HepG2 (cell line): Measurements from ENCODE around the gene NDUFA8. TPM values are rescaled to one million over a fixed set of nuclear protein-coding genes. Genes with fewer than 3 reads are reported as not detected.

Experiments
- ATAC-seq: fragments of 200-7000 bp; cut with Tn5 transposase; 3 replicates; pipeline ENCODE4 v1.9.1; 2020; ENCODE audit warnings: mild to moderate bottlenecking, moderate library complexity
- BruUV-seq: library from RNA; stranded (reverse); fragments of 400-500 nt; replicated peaks from 2 replicates; lab custom pipeline; 2021; lab: Mats Ljungman, UMichigan
- CTCF ChIA-PET: fragments of 300-600 bp; formaldehyde crosslinking; extraction: SDS; loops from one replicate; lab custom pipeline; 2021; ENCODE audit warnings: low total read pairs, inconsistent platforms, low intra/inter-chr PET ratio; lab: Yijun Ruan, JAX
- POLR2A ChIA-PET: fragments of 350-600 bp; sonication (Branson Sonifier 250); formaldehyde crosslinking; loops from one replicate; lab custom pipeline; 2020; ENCODE audit warnings: antibody characterized with exemption, inconsistent platforms; lab: Yijun Ruan, JAX
- DNase-seq: peaks from one replicate; pipeline ENCODE4 v3.0.0-alpha.2; 2015; ENCODE audit warnings: low spot score
- FAIRE-seq: peaks from 3 replicates; lab custom pipeline; 2011; peaks lifted over from hg19 to GRCh38; lab: Jason Lieb, UNC
- H2AFZ ChIP-seq: one replicate; pipeline ENCODE4 v1.6.1; 2011; ENCODE audit warnings: low read length, inconsistent platforms
- H3K27ac ChIP-seq: fragments of 300-600 bp; 3 replicates; pipeline ENCODE4 v1.8.0; 2011; ENCODE audit warnings: mixed run types, mild to moderate bottlenecking, mixed read lengths, low read length, inconsistent platforms; ENCODE audit not compliant: insufficient read depth; ENCODE audit errors: extremely low read length
- H3K27me3 ChIP-seq, 2 experiments: fragments of 200-600 bp in 1 of 2; 2 replicates in 1 of 2; 3 replicates in 1 of 2; pipeline versions ENCODE4 v1.6.0 to v1.8.0; 2011; ENCODE audit warnings: low read length in 2 of 2, mild to moderate bottlenecking in 2 of 2, moderate library complexity in 2 of 2, inconsistent platforms in 1 of 2; ENCODE audit not compliant: insufficient read depth in 2 of 2, control insufficient read depth in 1 of 2
- H3K36me3 ChIP-seq, 2 experiments: fragments of 200-600 bp in 1 of 2; replicated peaks in 1 of 2; 2 replicates in 1 of 2; 3 replicates in 1 of 2; pipeline versions ENCODE4 v1.5.1 to v1.8.0; 2011; ENCODE audit warnings: low read length in 2 of 2, inconsistent platforms in 1 of 2; ENCODE audit not compliant: insufficient read depth in 2 of 2, control insufficient read depth in 1 of 2
- H3K4me1 ChIP-seq: 2 replicates; pipeline ENCODE4 v1.5.1; 2012; ENCODE audit warnings: low read length, inconsistent platforms; ENCODE audit not compliant: insufficient read depth
- H3K4me2 ChIP-seq: 2 replicates; pipeline ENCODE4 v1.6.0; 2011; ENCODE audit warnings: low read depth, low read length, inconsistent platforms
- H3K4me3 ChIP-seq, 3 experiments: fragments of 200-600 bp in 1 of 3; sonication (generic), shearing (Covaris generic) in 1 of 3; replicated peaks in 1 of 3; 2 replicates each; pipeline ENCODE4 v1.5.1; 2011 to 2016; ENCODE audit warnings: low read length in 3 of 3, inconsistent platforms in 2 of 3, low read depth in 2 of 3, mild to moderate bottlenecking in 2 of 3, control low read depth in 1 of 3, mixed read lengths in 1 of 3; ENCODE audit not compliant: insufficient read depth in 1 of 3
- H3K79me2 ChIP-seq: one replicate; pipeline ENCODE4 v1.6.1; 2011; ENCODE audit warnings: low read length, inconsistent platforms; ENCODE audit not compliant: insufficient read depth
- H3K9ac ChIP-seq: 2 replicates; pipeline ENCODE4 v1.6.0; 2011; ENCODE audit warnings: mild to moderate bottlenecking, low read depth, low read length, inconsistent platforms; ENCODE audit not compliant: insufficient read depth
- H3K9me3 ChIP-seq: 2 replicates; pipeline ENCODE4 v1.5.1; 2012; ENCODE audit warnings: mild to moderate bottlenecking, low read length
- H4K20me1 ChIP-seq: 2 replicates; pipeline ENCODE4 v1.6.0; 2011; ENCODE audit warnings: inconsistent platforms, mild to moderate bottlenecking, low read length, moderate library complexity; ENCODE audit not compliant: insufficient read depth
- DNMT1 ChIP-seq: sonication (generic); formaldehyde crosslinking; IDR thresholded peaks from 2 replicates; pipeline ENCODE4 v1.5.1; 2020; ENCODE audit warnings: mild to moderate bottlenecking, missing genetic modification reagents
- PLRG1 ChIP-seq: fragments of 450-650 bp; conservative IDR thresholded peaks from 2 replicates; pipeline ENCODE4 v1.6.1; 2016
- RXRA ChIP-seq: sonication (generic); formaldehyde crosslinking; IDR thresholded peaks from 2 replicates; pipeline ENCODE4 v1.5.1; 2020; ENCODE audit warnings: missing genetic modification reagents
- SIX4 ChIP-seq: sonication (generic); formaldehyde crosslinking; IDR thresholded peaks from 2 replicates; pipeline ENCODE4 v1.4.0; 2020; ENCODE audit warnings: missing genetic modification reagents
- TEAD3 ChIP-seq: optimal IDR thresholded peaks from 2 replicates; pipeline ENCODE3; 2016; ENCODE audit warnings: borderline replicate concordance
- TSC22D2 ChIP-seq: sonication (generic); formaldehyde crosslinking; IDR thresholded peaks from 2 replicates; pipeline ENCODE4 v1.5.1; 2020; ENCODE audit warnings: missing genetic modification reagents, mild to moderate bottlenecking, borderline replicate concordance
- ZNF501 ChIP-seq: sonication (generic); formaldehyde crosslinking; IDR thresholded peaks from 2 replicates; pipeline ENCODE4 v1.5.1; 2020; ENCODE audit warnings: mild to moderate bottlenecking, moderate library complexity, missing genetic modification reagents
- ZNF839 ChIP-seq: sonication (generic); formaldehyde crosslinking; IDR thresholded peaks from 2 replicates; pipeline ENCODE4 v1.4.0; 2020; ENCODE audit warnings: missing genetic modification reagents, mild to moderate bottlenecking, borderline replicate concordance
- WGBS: methylation state at CpG from one replicate; pipeline ENCODE4 v1.1.6; 2017; ENCODE audit warnings: low lambda C conversion rate; 5-methylcytosine and 5-hydroxymethylcytosine counted together
- in situ Hi-C: cut with HindIII; loops from 2 replicates; pipeline ENCODE4 v1.10.0; 2017; ENCODE audit warnings: low pct_unique_long_range_greater_than_20kb; ENCODE audit not compliant: extremely low pct_ligation_motif_present
- intact Hi-C: fragments of 100-400 bp; cut with micrococcal nuclease; formaldehyde crosslinking; loops from one replicate; pipeline ENCODE4 v1.10.0; 2022; ENCODE audit not compliant: unreplicated experiment
- polyA plus RNA-seq, 8 experiments: library from polyadenylated mRNA; depleted of rRNA in 3 of 8; stranded (reverse) in 7 of 8; unstranded in 1 of 8; fragments of >200 nt; fragmentation: Illumina TruSeq in 4 of 8; extraction: Trizol in 4 of 8; gene quantifications; 2 replicates each; pipeline versions ENCODE4 v1.2.1 to v1.2.3, GENCODE V29; 2011 to 2016; ENCODE audit warnings: low read depth in 4 of 8, missing spikeins in 1 of 8, mixed read lengths in 1 of 8; ENCODE audit not compliant: insufficient read depth in 1 of 8
- total RNA-seq, 5 experiments: library from RNA; depleted of rRNA; stranded (reverse); fragments of >200 nt; fragmentation: Illumina TruSeq; extraction: Trizol; gene quantifications; 2 replicates each; pipeline ENCODE4 v1.2.3, GENCODE V29; 2016; ENCODE audit warnings: low read depth in 1 of 5
- TF ChIP-seq, protein P1 (sequence below): fragments of 450-650 bp; IDR thresholded peaks from 2 replicates; pipeline ENCODE4 v1.6.1; 2017; ENCODE audit warnings: mild to moderate bottlenecking
- TF ChIP-seq, protein P2 (sequence below), 2 experiments: sonication (generic) in 1 of 2; formaldehyde crosslinking in 1 of 2; IDR thresholded peaks; 2 replicates each; pipeline versions ENCODE4 v1.4.0 to v1.6.1; 2018 to 2020; ENCODE audit warnings: missing genetic modification reagents in 2 of 2, borderline replicate concordance in 1 of 2, low read depth in 1 of 2, mild to moderate bottlenecking in 1 of 2, missing biosample characterization in 1 of 2
- TF ChIP-seq, protein P3 (sequence below): sonication (generic); formaldehyde crosslinking; IDR thresholded peaks from 2 replicates; pipeline ENCODE4 v1.5.0; 2020; ENCODE audit warnings: mild to moderate bottlenecking, missing genetic modification reagents
- TF ChIP-seq, protein P4 (sequence below): IDR thresholded peaks from 2 replicates; pipeline ENCODE4 v1.4.0; 2020; ENCODE audit warnings: mild to moderate bottlenecking, missing genetic modification reagents

The NDUFA8 gene
- total and polyA plus RNA-seq, 2 of the 13 experiments (the other 11 are each of a cell fraction or from before 2014, with no cell fraction given): 68.6 to 71.7 TPM

DNA sequence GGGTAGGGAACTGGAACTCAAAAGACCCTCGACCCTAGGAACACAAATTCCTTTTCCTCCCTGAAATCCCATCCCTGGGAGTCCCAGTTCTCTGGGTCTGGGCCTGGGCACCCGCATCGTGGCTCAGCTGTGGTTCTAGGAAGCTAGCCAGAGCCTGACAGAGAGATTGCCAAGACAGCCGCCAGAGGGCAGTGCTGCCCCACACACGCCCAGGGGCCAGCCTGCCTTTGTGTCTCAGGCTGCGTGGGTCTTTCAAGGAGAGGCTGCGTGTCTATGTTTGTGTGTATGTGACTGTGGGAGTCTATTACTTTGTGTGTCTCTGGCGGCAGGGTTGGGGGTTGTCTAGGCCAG, 34.4 kb downstream of the NDUFA8 start:
- Histone ChIP-seq H3K36me3 (no peaks in the 10 kb centered on the region), H3K27me3 (peaks cover 0 to 5% of the 10 kb centered on the region in 2 experiments; a peak in 1 of 5 replicates), H3K4me2 (peak overlapping the region; percentile 72), H3K9ac (no peak overlapping the region), H3K27ac (no peak overlapping the region), H2AFZ (no peak overlapping the region), H3K79me2 (no peaks in the 10 kb centered on the region), H3K9me3 (no peaks in the 10 kb centered on the region), H3K4me1 (peaks cover 17% of the 10 kb centered on the region), H3K4me3 (peak overlapping the region in 2 of 3 experiments; percentile 21 to 64; a peak in 2 of 6 replicates), H4K20me1 (no peaks in the 10 kb centered on the region)
- in situ Hi-C loops: loop anchor here (10.0 kb wide), 1 partner anchor 330 kb away; no protein-coding TSS in a partner anchor
- CTCF ChIA-PET: interaction anchor here (0.8 to 6.0 kb wide), 12 partner anchors 10 to 685 kb away, joined by 3 to 95 read pairs (median 5); partner anchors contain the start of genes MRRF and RBM18
- POLR2A ChIA-PET: interaction anchor here (1.0 to 1.6 kb wide), 2 partner anchors 27 to 140 kb away, joined by 3 to 5 read pairs; partner anchors contain the start of genes MRRF and RBM18
- intact Hi-C loops: loop anchor here (1.0 to 2.0 kb wide), 4 partner anchors 14 to 328 kb away; no protein-coding TSS in a partner anchor
- FAIRE-seq (peak; percentile 61), DNase-seq (peak; percentile 53), ATAC-seq (peak; percentile 84)
- BruUV-seq: no TSS peak
- 10% methylated on average over 1 of the region's 8 CpGs for WGBS
- TF ChIP-seq, protein P1, sequence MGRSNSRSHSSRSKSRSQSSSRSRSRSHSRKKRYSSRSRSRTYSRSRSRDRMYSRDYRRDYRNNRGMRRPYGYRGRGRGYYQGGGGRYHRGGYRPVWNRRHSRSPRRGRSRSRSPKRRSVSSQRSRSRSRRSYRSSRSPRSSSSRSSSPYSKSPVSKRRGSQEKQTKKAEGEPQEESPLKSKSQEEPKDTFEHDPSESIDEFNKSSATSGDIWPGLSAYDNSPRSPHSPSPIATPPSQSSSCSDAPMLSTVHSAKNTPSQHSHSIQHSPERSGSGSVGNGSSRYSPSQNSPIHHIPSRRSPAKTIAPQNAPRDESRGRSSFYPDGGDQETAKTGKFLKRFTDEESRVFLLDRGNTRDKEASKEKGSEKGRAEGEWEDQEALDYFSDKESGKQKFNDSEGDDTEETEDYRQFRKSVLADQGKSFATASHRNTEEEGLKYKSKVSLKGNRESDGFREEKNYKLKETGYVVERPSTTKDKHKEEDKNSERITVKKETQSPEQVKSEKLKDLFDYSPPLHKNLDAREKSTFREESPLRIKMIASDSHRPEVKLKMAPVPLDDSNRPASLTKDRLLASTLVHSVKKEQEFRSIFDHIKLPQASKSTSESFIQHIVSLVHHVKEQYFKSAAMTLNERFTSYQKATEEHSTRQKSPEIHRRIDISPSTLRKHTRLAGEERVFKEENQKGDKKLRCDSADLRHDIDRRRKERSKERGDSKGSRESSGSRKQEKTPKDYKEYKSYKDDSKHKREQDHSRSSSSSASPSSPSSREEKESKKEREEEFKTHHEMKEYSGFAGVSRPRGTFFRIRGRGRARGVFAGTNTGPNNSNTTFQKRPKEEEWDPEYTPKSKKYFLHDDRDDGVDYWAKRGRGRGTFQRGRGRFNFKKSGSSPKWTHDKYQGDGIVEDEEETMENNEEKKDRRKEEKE: no peak
- no peak for TF ChIP-seq ZNF839 (CRISPR knock-in tag)
- TF ChIP-seq, protein P2, sequence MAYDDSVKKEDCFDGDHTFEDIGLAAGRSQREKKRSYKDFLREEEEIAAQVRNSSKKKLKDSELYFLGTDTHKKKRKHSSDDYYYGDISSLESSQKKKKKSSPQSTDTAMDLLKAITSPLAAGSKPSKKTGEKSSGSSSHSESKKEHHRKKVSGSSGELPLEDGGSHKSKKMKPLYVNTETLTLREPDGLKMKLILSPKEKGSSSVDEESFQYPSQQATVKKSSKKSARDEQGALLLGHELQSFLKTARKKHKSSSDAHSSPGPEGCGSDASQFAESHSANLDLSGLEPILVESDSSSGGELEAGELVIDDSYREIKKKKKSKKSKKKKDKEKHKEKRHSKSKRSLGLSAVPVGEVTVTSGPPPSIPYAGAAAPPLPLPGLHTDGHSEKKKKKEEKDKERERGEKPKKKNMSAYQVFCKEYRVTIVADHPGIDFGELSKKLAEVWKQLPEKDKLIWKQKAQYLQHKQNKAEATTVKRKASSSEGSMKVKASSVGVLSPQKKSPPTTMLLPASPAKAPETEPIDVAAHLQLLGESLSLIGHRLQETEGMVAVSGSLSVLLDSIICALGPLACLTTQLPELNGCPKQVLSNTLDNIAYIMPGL (CRISPR knock-in tag; IDR thresholded peaks at IDR 0.05; ENCODE audit: borderline replicate concordance in 1 of 2, low read depth in 1 of 2): 0 out of 4 replicates have a peak, but pooled peaks of 1 of the 2 experiments have one; percentile 31
- 0 out of 2 replicates have a peak, but pooled peaks have one; percentile 22 for TF ChIP-seq DNMT1 (CRISPR knock-in tag)
- no peak for TF ChIP-seq PLRG1
- TF ChIP-seq, protein P3, sequence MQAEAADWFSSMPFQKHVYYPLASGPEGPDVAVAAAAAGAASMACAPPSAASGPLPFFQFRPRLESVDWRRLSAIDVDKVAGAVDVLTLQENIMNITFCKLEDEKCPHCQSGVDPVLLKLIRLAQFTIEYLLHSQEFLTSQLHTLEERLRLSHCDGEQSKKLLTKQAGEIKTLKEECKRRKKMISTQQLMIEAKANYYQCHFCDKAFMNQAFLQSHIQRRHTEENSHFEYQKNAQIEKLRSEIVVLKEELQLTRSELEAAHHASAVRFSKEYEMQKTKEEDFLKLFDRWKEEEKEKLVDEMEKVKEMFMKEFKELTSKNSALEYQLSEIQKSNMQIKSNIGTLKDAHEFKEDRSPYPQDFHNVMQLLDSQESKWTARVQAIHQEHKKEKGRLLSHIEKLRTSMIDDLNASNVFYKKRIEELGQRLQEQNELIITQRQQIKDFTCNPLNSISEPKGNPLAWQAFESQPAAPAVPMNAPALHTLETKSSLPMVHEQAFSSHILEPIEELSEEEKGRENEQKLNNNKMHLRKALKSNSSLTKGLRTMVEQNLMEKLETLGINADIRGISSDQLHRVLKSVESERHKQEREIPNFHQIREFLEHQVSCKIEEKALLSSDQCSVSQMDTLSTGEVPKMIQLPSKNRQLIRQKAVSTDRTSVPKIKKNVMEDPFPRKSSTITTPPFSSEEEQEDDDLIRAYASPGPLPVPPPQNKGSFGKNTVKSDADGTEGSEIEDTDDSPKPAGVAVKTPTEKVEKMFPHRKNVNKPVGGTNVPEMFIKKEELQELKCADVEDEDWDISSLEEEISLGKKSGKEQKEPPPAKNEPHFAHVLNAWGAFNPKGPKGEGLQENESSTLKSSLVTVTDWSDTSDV (CRISPR knock-in tag): no peak
- TF ChIP-seq SIX4 (CRISPR knock-in tag): no peak
- TF ChIP-seq, protein P4, sequence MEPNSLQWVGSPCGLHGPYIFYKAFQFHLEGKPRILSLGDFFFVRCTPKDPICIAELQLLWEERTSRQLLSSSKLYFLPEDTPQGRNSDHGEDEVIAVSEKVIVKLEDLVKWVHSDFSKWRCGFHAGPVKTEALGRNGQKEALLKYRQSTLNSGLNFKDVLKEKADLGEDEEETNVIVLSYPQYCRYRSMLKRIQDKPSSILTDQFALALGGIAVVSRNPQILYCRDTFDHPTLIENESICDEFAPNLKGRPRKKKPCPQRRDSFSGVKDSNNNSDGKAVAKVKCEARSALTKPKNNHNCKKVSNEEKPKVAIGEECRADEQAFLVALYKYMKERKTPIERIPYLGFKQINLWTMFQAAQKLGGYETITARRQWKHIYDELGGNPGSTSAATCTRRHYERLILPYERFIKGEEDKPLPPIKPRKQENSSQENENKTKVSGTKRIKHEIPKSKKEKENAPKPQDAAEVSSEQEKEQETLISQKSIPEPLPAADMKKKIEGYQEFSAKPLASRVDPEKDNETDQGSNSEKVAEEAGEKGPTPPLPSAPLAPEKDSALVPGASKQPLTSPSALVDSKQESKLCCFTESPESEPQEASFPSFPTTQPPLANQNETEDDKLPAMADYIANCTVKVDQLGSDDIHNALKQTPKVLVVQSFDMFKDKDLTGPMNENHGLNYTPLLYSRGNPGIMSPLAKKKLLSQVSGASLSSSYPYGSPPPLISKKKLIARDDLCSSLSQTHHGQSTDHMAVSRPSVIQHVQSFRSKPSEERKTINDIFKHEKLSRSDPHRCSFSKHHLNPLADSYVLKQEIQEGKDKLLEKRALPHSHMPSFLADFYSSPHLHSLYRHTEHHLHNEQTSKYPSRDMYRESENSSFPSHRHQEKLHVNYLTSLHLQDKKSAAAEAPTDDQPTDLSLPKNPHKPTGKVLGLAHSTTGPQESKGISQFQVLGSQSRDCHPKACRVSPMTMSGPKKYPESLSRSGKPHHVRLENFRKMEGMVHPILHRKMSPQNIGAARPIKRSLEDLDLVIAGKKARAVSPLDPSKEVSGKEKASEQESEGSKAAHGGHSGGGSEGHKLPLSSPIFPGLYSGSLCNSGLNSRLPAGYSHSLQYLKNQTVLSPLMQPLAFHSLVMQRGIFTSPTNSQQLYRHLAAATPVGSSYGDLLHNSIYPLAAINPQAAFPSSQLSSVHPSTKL (CRISPR knock-in tag): no peak
- TF ChIP-seq TSC22D2 (CRISPR knock-in tag): peak; percentile 54; the same call in 1 of the 2 replicates
- TF ChIP-seq TEAD3 (CRISPR knock-in tag): peak; percentile 30
- TF ChIP-seq RXRA: peak; percentile 36; the same call in 1 of the 2 replicates
- TF ChIP-seq ZNF501: peak; percentile 22; the same call in 1 of the 2 replicates
